Activated CD4-positive, alpha-beta T cell treated with anti-CD3 and anti-CD28 coated beads for 48 hours (primary cell): ENCODE measurements around the gene TMIGD3.

Source experiments
- DNase-seq: peaks from one replicate; pipeline ENCODE4 v3.0.0-alpha.2; 2020

TMIGD3 gene

DNA sequence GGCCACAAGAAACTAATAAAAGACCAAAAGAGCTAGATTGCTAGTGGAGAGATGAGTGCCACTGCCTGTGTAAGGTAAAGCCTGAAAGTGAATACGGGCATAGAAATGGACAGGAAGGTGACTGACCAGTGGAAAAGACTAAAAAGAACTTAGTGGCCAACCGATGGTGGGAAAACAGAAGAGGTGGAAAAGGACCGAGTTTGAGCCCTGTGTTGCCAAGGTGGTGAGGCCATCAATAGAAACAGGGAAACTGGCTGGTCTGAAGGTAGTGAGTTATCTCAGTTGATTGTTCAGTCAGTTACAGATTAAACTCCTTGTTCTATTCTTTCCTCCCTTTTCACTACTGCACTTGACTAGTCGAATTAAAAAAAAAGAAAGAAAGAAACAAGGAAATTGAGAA is 56.9 kb downstream of the TMIGD3 start:
- DNase-seq = no peak

DNA sequence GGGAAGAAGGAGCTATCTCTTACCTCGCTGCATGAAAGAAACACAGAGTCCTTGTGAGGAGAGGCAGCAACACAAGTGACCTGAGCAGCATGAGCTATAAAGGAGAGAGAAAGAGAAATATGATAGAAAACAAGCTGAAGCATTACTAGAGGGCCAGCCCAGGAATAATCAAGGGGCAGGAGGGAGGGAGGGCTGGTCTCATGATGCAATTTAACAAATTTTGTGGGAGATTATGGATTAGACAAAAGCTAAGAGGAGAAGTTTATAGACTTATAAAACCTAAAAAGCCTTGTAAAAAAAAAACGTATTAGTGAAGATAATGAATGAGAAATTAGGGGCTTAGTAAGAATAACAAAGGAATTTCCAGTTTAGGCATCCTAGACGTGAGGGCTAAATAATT is 59.4 kb downstream of the TMIGD3 start:
- DNase-seq = no peak

DNA sequence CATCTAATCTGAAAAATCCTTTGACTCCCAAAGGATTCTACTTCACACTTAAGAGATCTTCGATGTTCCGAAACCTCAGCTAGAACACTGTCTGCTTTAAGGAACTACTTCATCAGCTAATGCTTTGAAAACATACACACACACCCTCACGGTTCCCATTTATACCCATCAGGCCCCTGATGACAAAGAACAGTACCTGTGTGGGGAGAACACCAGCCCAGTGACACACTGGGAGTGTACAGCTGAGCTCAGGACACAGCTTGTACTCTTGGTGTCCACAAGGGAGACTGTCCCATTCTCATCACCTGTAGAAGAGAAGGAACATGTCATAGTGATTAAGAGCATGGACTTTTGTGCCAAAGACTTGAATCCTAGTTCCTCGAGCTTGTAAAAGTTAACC is 61.0 kb downstream of the TMIGD3 start:
- peak; percentile 28 for DNase-seq

DNA sequence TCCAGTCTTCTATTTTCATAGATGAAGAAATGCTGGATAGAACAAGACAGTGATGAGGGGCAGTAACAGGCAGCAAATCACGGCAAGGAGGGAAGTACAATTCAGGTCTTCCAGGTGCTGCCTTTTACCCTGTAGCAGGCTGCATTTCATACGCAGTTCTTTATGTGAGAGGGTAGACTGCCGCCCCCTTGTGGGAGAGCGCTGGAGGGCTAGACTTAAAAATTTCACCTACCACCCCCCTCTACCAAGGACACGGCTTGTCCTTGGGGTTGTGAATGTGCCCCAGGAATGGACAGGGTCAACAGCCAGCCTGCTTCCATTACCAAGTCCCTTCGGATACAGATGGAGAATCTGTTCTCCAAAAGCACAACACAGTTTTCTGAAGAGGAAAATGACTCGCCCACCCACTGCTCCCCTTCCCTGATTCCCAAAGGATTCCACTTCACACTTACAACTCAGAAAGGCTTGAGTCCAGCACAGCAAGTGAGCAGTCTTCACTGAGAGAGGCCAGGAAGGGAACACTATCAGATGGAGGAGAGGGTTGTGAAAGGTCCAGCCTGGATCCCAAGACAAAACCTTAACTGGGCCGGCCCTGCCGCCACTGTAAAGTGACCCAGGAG is 61.8 kb downstream of the TMIGD3 start:
- DNase-seq = peak; percentile 73

DNA sequence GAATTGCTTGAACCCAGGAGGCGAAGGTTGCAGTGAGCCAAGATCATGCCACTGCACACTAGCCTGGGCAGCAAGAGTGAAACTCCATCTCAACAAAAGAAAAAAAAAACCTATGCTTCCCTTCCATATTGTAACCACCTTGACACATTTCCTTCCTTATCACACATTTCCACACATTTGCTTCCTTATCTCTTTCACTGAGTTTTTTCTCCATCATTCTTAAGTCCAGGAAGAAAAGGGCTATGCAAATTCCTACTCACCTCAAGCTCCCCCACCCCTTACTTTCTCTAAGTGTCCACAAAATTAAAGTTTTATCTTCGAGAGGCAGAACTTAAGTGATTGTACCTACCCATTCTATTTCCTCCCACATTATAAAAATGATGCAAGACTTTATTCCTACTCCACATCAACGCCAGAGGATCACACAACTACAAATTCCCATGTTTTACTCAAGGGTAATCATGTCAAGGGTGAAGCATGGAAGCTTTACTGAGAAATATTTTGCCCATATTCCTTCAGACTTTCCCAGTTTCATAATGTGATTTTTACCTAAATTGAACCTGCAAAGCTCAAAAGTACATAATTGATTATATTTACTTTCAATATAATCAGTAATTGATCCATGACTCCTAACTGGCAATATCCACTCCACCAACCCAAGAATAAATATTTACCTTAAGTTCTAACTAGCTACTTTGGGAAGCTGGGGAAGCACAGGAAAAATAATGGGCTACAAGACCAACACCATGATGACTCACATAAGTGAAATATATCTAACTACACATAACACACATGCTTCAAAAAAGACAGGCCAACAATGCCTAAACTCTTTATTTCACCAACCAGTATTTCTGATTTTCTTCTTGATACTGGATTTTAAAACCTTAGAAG is 63.7 kb downstream of the TMIGD3 start:
- DNase-seq = no peak

DNA sequence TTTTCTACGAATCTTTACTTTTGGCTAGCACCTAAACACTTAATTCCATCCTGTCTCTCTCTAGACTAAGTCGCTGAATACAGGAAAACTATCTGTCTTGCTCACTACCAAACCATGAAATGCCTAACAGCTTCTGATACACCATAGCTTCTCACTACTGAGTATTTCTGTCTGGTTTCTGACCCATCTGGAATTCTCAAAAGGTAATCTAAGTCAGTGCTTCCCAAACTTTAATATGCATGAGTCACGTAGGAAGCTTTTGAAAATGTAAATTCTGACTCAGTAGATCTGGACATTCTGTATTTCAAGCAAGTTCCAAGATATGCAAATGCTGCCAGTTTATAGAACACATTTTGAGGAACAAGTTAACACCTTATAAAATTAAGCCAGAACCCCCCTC is 66.7 kb downstream of the TMIGD3 start:
- DNase-seq = no peak
